BE2C (cell line): ENCODE results near the gene FAM13A.

ENCODE experiments used
- DNase-seq: peaks from one replicate; pipeline ENCODE4 v3.0.0-alpha.2; 2020
- H3K27me3 ChIP-seq: fragments of 250-450 bp; sonication (Bioruptor Pico); 2 replicates; pipeline ENCODE4 v1.5.1; 2020; ENCODE audit warnings: mild to moderate bottlenecking
- H3K36me3 ChIP-seq: fragments of 250-450 bp; sonication (Bioruptor Pico); 2 replicates; pipeline ENCODE4 v1.5.1; 2020; ENCODE audit warnings: mild to moderate bottlenecking
- H3K4me1 ChIP-seq: fragments of 250-450 bp; sonication (Bioruptor Pico); 2 replicates; pipeline ENCODE4 v1.5.1; 2020
- H3K4me3 ChIP-seq: 2 replicates; pipeline ENCODE4 v1.5.1; 2011; ENCODE audit warnings: low read depth, low read length
- H3K9me3 ChIP-seq: fragments of 250-450 bp; sonication (Bioruptor Pico); 2 replicates; pipeline ENCODE4 v1.5.1; 2020
- CTCF ChIP-seq: IDR thresholded peaks from 2 replicates; pipeline ENCODE4 v1.5.1; 2012; ENCODE audit warnings: mild to moderate bottlenecking, low read depth, low read length

The FAM13A gene

GRCh38 chr4:88725143-88725542 lies 331.8 kb downstream of the FAM13A start:
- no peaks in the 10 kb centered on the region for H3K27me3 ChIP-seq
- no peaks in the 10 kb centered on the region for H3K9me3 ChIP-seq
- no peak overlapping the region for H3K4me3 ChIP-seq
- H3K36me3 ChIP-seq, result peaks cover 37% of the 10 kb centered on the region
- no peaks in the 10 kb centered on the region for H3K4me1 ChIP-seq
- no peak for DNase-seq
- TF ChIP-seq CTCF, result no peak

GRCh38 chr4:88724406-88724805 lies 332.6 kb downstream of the FAM13A start:
- H3K4me3 ChIP-seq, result no peak overlapping the region
- no peak for TF ChIP-seq CTCF
- DNase-seq, result no peak
- no peaks in the 10 kb centered on the region for H3K27me3 ChIP-seq
- no peaks in the 10 kb centered on the region for H3K4me1 ChIP-seq
- H3K9me3 ChIP-seq, result no peaks in the 10 kb centered on the region
- H3K36me3 ChIP-seq, result peaks cover 31% of the 10 kb centered on the region

GRCh38 chr4:88722828-88723227 lies 334.2 kb downstream of the FAM13A start:
- Histone ChIP-seq H3K27me3 (no peaks in the 10 kb centered on the region), H3K4me3 (no peak overlapping the region), H3K4me1 (no peaks in the 10 kb centered on the region), H3K9me3 (no peaks in the 10 kb centered on the region), H3K36me3 (peaks cover 19% of the 10 kb centered on the region)
- no peak for DNase-seq
- TF ChIP-seq CTCF, result no peak

- H3K36me3 ChIP-seq, result peaks cover 14% of the 10 kb centered on the region
- no peaks in the 10 kb centered on the region for H3K27me3 ChIP-seq
- no peak for DNase-seq
- no peaks in the 10 kb centered on the region for H3K4me1 ChIP-seq
- TF ChIP-seq CTCF, result no peak
- H3K9me3 ChIP-seq, result no peaks in the 10 kb centered on the region
- H3K4me3 ChIP-seq, result no peak overlapping the region
Observed at GRCh38 chr4:88722276-88722780, 334.7 kb downstream of the FAM13A start.

- H3K4me1 ChIP-seq, result no peaks in the 10 kb centered on the region
- no peak for TF ChIP-seq CTCF
- H3K9me3 ChIP-seq, result no peaks in the 10 kb centered on the region
- DNase-seq, result no peak
- peaks cover 6% of the 10 kb centered on the region; the same call in 1 of the 2 replicates for H3K36me3 ChIP-seq
- H3K27me3 ChIP-seq, result no peaks in the 10 kb centered on the region
- H3K4me3 ChIP-seq, result no peak overlapping the region
Observed at GRCh38 chr4:88720451-88721428, 336.2 kb downstream of the FAM13A start.

- no peak for DNase-seq
- no peak for TF ChIP-seq CTCF
- H3K36me3 ChIP-seq, result 0 out of 2 replicates have a peak, but pooled peaks cover 3% of the 10 kb centered on the region
- no peaks in the 10 kb centered on the region for H3K9me3 ChIP-seq
- no peaks in the 10 kb centered on the region for H3K4me1 ChIP-seq
- no peak overlapping the region for H3K4me3 ChIP-seq
- H3K27me3 ChIP-seq, result no peaks in the 10 kb centered on the region
Observed at GRCh38 chr4:88719381-88719780, 337.6 kb downstream of the FAM13A start.
